ENCODE results near the gene ALG8.

ALG8 gene

DNA sequence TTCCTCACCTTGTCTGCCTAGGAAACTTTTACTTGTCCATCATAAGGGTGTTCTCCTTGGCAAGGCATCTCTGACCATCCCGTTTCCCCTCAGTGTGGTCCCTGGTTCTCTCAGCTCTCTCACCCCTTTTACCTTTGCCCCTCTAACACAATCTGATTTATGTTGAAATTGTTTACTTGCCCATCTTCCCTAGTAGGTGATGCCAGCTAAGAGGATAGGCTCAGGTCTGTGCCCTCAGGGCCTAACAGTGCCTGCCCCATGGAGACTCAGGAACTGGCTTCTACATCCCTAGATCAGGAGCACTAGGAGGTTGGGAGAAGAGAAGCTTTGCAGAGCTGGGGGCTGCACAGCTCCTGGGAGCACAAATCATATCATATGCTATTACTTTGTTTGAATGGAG is 21.1 kb upstream of the ALG8 start:
- no peak for DNase-seq (ENCODE audit: low read depth in 2 of 2, low spot score in 1 of 2)

- DNase-seq (ENCODE audit: low read depth in 2 of 2, low spot score in 1 of 2), result no peak
These were observed 19.7 kb upstream of the ALG8 start for GRCh38 chr11:78158987-78159652.

- DNase-seq (ENCODE audit: low read depth in 2 of 2, low spot score in 1 of 2), result no peak
These were observed 16.9 kb upstream of the ALG8 start for GRCh38 chr11:78156127-78156844.

DNA sequence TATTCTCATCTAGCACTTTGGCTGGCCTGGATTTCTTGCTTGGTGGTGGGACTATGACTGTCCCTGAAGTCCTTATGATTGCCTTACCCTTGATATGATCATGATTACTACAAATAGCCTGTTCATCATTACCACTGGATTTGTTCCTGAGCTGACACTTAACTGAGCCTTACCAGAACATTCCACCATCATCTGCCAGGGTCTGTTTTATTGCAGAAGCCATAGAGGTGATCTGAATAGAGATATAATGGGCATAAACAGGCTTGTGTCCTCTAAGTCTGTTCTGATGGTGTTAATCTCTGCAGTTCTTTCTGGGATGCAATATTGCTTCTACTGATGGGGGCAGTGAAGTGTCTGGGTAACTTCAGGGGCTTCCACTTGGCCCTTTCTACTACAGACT is 12.4 kb upstream of the ALG8 start:
- no peak for DNase-seq (ENCODE audit: low read depth in 2 of 2, low spot score in 1 of 2)

- no peak for DNase-seq (ENCODE audit: low read depth in 2 of 2, low spot score in 1 of 2)
These were observed 11.3 kb upstream of the ALG8 start for GRCh38 chr11:78150754-78151153.

DNA sequence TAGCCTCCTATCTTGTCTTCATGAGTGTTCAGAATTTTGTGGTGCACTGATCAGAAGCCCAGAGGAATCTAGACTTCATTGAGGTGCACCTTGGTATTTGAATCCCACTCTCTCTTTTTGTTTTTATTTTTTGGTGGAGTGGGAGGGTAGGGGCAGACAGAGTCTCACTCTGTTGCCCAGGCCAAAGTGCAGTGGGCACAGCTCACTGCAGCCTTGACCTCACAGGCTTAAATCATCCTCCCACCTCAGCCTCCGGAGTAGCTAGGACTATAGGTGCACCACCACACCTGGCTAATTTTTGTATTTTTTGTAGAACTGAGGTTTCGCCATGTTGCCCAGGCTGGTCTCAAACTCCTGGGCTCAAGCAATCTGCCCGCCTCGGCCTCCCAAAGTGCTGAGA is 10.9 kb upstream of the ALG8 start:
- no peak for DNase-seq (ENCODE audit: low read depth in 2 of 2, low spot score in 1 of 2)

DNA sequence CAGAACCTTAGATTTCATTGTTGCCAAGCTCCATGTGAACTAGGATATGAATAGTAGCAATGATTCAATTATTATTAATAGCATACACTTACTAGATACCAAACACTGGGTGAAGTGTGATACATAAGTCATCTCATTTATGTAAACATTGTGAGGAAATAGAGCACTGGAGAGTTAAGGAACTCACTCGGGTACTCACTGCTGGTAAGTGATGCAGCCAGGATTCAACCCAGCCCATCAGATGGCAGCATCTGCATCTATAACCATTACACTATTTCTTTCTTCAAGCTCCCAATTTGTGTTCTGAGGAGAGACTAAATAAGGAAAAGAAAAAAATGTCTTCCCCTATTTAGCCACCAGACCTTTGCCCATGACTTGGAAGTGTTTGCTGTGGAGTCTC is 10.2 kb upstream of the ALG8 start:
- DNase-seq (ENCODE audit: low read depth in 2 of 2, low spot score in 1 of 2), result no peak

- DNase-seq (ENCODE audit: low read depth in 2 of 2, low spot score in 1 of 2), result no peak
These were observed 8.4 kb upstream of the ALG8 start for GRCh38 chr11:78147807-78148206.

DNA sequence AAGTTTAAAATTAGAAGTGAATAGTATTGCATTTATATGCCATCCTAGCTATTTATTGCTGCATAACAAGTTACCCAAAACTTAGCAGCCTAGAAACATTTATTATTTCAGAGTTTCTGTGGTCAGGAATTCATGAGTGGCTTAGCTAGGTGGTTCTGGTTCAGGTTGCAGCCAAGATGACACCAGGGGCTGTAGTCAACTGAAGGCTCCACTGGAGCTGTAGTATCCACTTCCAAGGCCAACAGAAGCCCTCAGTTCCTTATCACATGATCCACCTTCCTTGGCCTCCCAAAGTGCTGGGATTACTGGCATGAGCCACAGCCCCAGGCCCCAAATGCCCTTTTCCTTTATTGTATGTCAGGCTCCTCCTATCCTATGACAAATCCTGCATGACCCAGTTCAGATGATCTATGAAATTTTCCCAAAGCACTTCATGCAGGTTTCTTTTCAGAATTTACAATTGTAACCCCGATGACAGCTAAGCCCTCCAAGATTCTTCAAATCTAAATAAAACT is 6.1 kb upstream of the ALG8 start:
- DNase-seq (ENCODE audit: low read depth in 2 of 2, low spot score in 1 of 2), result no peak

DNA sequence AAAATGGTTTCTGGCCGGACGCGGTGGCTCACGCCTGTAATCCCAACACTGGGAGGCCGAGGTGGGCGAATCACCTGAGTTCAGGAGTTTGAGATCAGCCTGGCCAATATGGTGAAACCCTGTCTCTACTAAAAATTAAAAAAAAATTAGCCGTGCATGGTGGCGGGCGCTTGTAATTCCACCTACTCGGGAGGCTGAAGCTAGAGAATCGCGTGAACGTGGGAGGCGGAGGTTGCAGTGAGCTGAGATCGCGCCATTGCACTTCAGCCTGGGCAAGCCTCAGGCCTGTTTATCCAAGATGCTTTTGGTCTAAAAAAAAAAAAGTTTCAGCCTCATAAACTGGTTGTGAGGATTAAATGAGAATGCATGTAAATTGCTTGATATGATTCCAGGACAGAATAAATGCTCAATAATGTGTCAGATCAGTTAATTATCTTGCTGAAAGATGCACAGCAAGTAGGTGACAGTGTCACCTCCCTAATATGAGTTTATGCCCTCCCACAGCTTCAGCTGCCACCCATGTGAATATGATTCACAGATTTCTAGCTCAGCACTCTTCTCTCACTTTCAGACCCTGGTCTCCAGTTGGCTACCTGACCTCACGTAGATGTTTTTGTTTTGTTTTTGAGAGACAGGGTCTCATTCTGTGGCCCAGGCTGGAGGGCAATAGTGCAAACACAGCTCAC is 1.1 kb upstream of the ALG8 start:
- no peak for DNase-seq (ENCODE audit: low read depth in 2 of 2, low spot score in 1 of 2)

DNA sequence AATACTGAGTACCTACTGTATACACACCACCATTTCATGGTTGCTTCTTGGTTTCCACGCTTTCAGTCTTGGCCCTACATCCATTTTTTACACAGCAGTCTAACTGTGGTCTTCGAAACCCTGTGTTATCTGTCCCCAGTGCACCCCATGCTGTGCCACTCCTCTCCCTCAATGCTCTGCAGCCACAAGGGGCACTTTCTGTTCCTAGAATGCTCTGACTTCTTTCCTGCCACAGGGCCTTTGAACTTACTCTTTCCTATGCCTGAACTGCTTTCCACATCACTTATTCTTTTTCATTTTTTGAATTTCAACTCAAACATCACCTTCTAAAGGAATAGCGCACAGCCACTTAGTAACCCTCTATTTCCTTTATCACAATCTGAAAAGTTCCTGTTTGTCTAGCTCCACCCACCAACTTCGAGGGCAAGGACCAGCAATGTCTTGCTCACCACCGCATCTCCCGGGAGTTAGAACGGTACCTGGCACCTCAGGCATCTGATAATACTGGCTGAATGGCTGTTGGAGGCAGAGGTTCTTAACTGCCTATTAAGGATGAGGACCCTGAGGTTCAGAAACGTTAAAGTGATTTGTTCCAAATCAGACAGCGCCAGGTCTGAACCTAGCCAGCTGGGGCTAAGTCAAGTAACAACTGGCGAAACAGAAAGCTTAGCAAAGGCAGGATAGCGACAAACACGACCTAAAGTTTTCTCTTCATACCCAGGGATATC is 568 bp downstream of the ALG8 start:
- no peak for DNase-seq (ENCODE audit: low read depth in 2 of 2, low spot score in 1 of 2)

- no peak for DNase-seq (ENCODE audit: low read depth in 2 of 2, low spot score in 1 of 2)
These were observed 1.1 kb downstream of the ALG8 start for GRCh38 chr11:78138291-78138690.

- DNase-seq (ENCODE audit: low read depth in 2 of 2, low spot score in 1 of 2), result no peak
These were observed 7.0 kb downstream of the ALG8 start for GRCh38 chr11:78132475-78132874.

GRCh38 chr11:78131956-78132355 is 7.5 kb downstream of the ALG8 start:
- DNase-seq (ENCODE audit: low read depth in 2 of 2, low spot score in 1 of 2), result no peak

GRCh38 chr11:78127403-78127802 is 12.0 kb downstream of the ALG8 start:
- no peak for DNase-seq (ENCODE audit: low read depth in 2 of 2, low spot score in 1 of 2)

- no peak for DNase-seq (ENCODE audit: low read depth in 2 of 2, low spot score in 1 of 2)
These were observed 26.7 kb downstream of the ALG8 start for GRCh38 chr11:78112582-78113275.

GRCh38 chr11:78111298-78111697 is 28.1 kb downstream of the ALG8 start:
- DNase-seq (ENCODE audit: low read depth in 2 of 2, low spot score in 1 of 2), result no peak

DNA sequence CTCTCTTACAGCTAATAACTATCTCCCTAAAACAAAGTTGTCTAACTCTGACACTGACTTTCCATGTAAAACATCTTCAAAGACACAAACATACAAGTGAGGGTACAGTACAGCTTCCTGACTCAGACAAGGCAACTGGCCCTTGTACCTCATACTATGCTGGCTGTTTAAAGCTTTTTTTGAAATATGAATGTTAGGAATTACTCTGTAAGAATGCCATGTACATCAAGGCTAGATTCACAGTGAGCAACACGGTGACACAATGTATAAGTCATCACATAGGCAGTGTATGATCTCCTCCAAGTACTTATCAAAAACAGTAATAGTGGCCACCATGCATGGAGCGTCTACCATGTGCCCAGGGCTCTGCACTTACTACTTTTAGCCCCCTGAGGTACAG is 28.6 kb downstream of the ALG8 start:
- no peak for DNase-seq (ENCODE audit: low read depth in 2 of 2, low spot score in 1 of 2)

DNA sequence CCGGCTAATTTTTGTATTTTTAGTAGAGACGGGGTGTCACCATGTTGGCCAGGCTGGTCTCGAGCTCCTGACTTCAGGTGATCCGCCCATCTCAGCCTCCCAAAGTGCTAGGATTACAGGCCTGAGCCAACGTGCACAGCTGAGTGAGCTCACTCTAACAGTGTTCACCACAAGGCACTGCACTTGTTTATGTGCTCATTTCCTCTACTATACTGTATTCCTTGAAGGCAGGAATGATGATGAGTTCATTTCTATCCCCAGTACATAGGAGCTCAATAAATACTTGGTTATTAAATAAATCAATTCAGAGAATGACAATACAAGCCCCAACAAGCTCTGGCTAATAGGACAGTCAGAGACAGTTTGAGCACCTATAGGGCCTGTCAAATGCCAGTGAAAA is 29.1 kb downstream of the ALG8 start:
- no peak for DNase-seq (ENCODE audit: low read depth in 2 of 2, low spot score in 1 of 2)

DNA sequence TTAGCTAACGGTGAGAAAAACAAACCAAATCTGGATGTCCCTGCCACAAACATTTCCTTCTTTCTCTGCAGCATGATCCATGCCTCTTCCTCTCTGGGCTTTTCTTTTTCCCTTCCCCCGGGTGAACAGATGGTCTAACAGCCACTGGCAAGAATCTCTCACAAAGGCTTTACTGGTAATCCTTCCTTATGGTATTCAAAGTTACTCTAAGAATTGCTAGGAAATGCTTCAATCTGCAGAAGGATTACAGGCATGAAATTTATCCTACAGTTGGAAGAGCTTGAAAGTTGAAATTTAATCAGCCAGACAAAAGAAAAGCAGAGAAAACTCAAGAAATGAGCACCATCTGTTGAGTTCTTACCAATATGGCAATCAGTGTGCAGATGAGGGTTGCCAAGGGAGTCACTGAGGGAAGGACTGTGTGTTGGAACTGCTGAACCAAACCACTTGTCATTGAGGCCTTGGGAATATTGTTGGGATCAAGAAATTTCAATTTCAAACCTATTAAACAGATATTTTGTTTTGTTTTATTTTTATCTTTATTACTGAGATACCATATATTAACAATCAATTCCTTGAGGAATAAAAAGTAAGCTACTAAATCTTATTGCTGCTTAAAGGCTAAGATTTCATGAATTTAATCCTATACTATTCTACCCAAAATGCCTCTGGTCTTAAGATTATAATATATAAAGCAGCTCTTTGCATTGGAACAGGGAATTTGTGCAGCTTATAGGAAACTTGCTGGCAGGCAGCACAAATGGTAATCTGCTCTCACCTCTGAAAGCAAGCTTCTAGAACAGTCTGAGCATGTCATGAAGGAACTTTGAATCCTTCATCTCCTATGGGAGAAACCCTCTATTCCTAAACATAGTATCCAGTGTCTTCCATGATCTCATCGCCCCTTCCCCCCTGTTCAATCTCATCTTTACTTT is 30.1 kb downstream of the ALG8 start:
- DNase-seq (ENCODE audit: low read depth in 2 of 2, low spot score in 1 of 2), result no peak

Data from stimulated activated CD8-positive, alpha-beta memory T cell treated with anti-CD3 and anti-CD28 coated beads, Interleukin-4, amount 100 ng/mL, for 1 hour (primary cell).